ENCODE measurements around the gene NPW.
"Not testable (repeated sequence)": the region's sequence is repeated elsewhere in the genome, so short reads cannot be mapped to it uniquely, and the experiment has no call there.

The NPW gene

GRCh38 chr16:2002406-2003230, 17.0 kb upstream of the NPW start:
- no peak for DNase-seq (ENCODE audit: low spot score)

- DNase-seq (ENCODE audit: low spot score), result no peak
These were observed 16.3 kb upstream of the NPW start for GRCh38 chr16:2003231-2003826.

GRCh38 chr16:2003827-2004641, 15.6 kb upstream of the NPW start:
- peak; percentile 96 for DNase-seq (ENCODE audit: low spot score)

- no peak for DNase-seq (ENCODE audit: low spot score)
These were observed 14.6 kb upstream of the NPW start for GRCh38 chr16:2004795-2005517.

- DNase-seq (ENCODE audit: low spot score), result no peak
These were observed 13.9 kb upstream of the NPW start for GRCh38 chr16:2005646-2006045.

GRCh38 chr16:2006317-2006716, 13.3 kb upstream of the NPW start:
- DNase-seq (ENCODE audit: low spot score), result no peak

- DNase-seq (ENCODE audit: low spot score), result no peak
These were observed 12.3 kb upstream of the NPW start for GRCh38 chr16:2007081-2007836.

GRCh38 chr16:2008009-2008526, 11.5 kb upstream of the NPW start:
- DNase-seq (ENCODE audit: low spot score), result no peak

- DNase-seq (ENCODE audit: low spot score), result peak; percentile 62
These were observed 10.9 kb upstream of the NPW start for GRCh38 chr16:2008631-2009163.

GRCh38 chr16:2009164-2009711, 10.3 kb upstream of the NPW start:
- no peak for DNase-seq (ENCODE audit: low spot score)

- DNase-seq (ENCODE audit: low spot score), result peak; percentile 94
These were observed 9.6 kb upstream of the NPW start, which contains the start of gene ZNF598 for GRCh38 chr16:2009791-2010510. ZNF598 (minus strand) TSS chr16:2009821.

- DNase-seq (ENCODE audit: low spot score), result not testable (repeated sequence)
These were observed 7.9 kb upstream of the NPW start for GRCh38 chr16:2011726-2012125.

GRCh38 chr16:2013527-2013926, 6.1 kb upstream of the NPW start:
- DNase-seq (ENCODE audit: low spot score), result no peak

GRCh38 chr16:2015117-2015946, 4.3 kb upstream of the NPW start:
- DNase-seq (ENCODE audit: low spot score), result no peak

- DNase-seq (ENCODE audit: low spot score), result no peak
These were observed 3.7 kb upstream of the NPW start for GRCh38 chr16:2015947-2016208.

- DNase-seq (ENCODE audit: low spot score), result no peak
These were observed 3.1 kb upstream of the NPW start for GRCh38 chr16:2016407-2016922.

- DNase-seq (ENCODE audit: low spot score), result no peak
These were observed 591 bp downstream of the NPW start for GRCh38 chr16:2019921-2020831.

- DNase-seq (ENCODE audit: low spot score), result peak; percentile 77
These were observed 3.1 kb downstream of the NPW start for GRCh38 chr16:2022723-2023091.
